GM18951 (cell line): Measurements from ENCODE around the gene RNLS.

Experiments used
- POLR2A ChIP-seq: IDR thresholded peaks from 4 replicates; pipeline ENCODE4 v1.6.1; 2011; ENCODE audit warnings: mild to moderate bottlenecking; ENCODE audit not compliant: insufficient read length, insufficient read depth; ENCODE audit errors: extremely low read depth
- in situ Hi-C: fragments of 300-500 bp; cut with MboI; formaldehyde crosslinking; loops from one replicate; pipeline ENCODE4 v1.12.0; 2022; ENCODE audit warnings: low sequenced_read_pairs, mixed read lengths, inconsistent platforms; ENCODE audit not compliant: unreplicated experiment

RNLS gene

GRCh38 chr10:88226071-88226659, 357.0 kb downstream of the RNLS start:
- in situ Hi-C loops: no loop called here
- no peak for TF ChIP-seq POLR2A
